Kidney epithelial cell (primary cell): ENCODE data around the gene ST7L. TPM values are rescaled to one million over a fixed set of nuclear protein-coding genes. Genes with fewer than 3 reads are reported as not detected.
"Not testable (repeated sequence)": the region's sequence is repeated elsewhere in the genome, so short reads cannot be mapped to it uniquely, and the experiment has no call there.

ENCODE experiments used
- DNase-seq: peaks from one replicate; pipeline ENCODE4 v3.0.0-alpha.2; 2010; ENCODE audit warnings: low read depth
- H3K27me3 ChIP-seq: 2 replicates; pipeline ENCODE4 v1.6.0; 2011; ENCODE audit warnings: low read length; ENCODE audit not compliant: control insufficient read depth, insufficient read depth
- H3K36me3 ChIP-seq: 2 replicates; pipeline ENCODE4 v1.5.1; 2011; ENCODE audit warnings: low read length; ENCODE audit not compliant: control insufficient read depth, insufficient read depth
- H3K4me3 ChIP-seq: 2 replicates; pipeline ENCODE4 v1.5.1; 2011; ENCODE audit warnings: low read depth, mild to moderate bottlenecking, control low read depth, low read length
- CTCF ChIP-seq: IDR thresholded peaks from 2 replicates; pipeline ENCODE4 v1.5.1; 2011; ENCODE audit warnings: mild to moderate bottlenecking, moderate library complexity, low read length, control low read depth, inconsistent platforms; ENCODE audit not compliant: insufficient read depth, poor library complexity, severe bottlenecking
- total RNA-seq: library from RNA; depleted of rRNA; stranded (reverse); fragments of >200 nt; gene quantifications from 2 replicates; pipeline ENCODE4 v1.2.3, GENCODE V29; 2015

Gene ST7L
- total RNA-seq, 1 donor from 2014 or later: 12.9 TPM

DNA sequence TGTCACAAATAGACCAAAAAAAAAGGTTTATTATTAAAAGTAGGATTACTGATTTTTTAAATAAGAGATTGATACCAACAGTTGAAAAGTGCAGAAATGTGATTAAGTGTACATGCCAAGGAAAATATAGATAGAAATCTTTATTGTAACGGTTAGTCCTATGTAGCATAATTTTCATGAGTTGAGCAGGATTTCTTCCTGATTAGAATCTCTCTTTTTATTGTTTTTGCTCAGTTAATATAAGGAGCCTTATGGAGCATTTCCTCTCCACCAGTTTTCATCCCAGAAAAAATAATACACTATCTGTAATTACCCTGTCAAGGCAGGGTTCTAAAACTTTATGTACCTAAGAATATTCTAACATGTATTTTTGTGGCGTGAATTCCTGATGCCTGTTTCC, 24.1 kb upstream of the ST7L start:
- H3K36me3 ChIP-seq: no peaks in the 10 kb centered on the region
- no peak overlapping the region for H3K4me3 ChIP-seq
- TF ChIP-seq CTCF: no peak
- DNase-seq: no peak
- no peaks in the 10 kb centered on the region for H3K27me3 ChIP-seq

GRCh38 chr1:112640437-112640836, 21.5 kb upstream of the ST7L start:
- not testable (repeated sequence) for DNase-seq, H3K36me3 ChIP-seq, H3K27me3 ChIP-seq, H3K4me3 ChIP-seq

- TF ChIP-seq CTCF: no peak
Observed at GRCh38 chr1:112638110-112638428, 19.1 kb upstream of the ST7L start.

DNA sequence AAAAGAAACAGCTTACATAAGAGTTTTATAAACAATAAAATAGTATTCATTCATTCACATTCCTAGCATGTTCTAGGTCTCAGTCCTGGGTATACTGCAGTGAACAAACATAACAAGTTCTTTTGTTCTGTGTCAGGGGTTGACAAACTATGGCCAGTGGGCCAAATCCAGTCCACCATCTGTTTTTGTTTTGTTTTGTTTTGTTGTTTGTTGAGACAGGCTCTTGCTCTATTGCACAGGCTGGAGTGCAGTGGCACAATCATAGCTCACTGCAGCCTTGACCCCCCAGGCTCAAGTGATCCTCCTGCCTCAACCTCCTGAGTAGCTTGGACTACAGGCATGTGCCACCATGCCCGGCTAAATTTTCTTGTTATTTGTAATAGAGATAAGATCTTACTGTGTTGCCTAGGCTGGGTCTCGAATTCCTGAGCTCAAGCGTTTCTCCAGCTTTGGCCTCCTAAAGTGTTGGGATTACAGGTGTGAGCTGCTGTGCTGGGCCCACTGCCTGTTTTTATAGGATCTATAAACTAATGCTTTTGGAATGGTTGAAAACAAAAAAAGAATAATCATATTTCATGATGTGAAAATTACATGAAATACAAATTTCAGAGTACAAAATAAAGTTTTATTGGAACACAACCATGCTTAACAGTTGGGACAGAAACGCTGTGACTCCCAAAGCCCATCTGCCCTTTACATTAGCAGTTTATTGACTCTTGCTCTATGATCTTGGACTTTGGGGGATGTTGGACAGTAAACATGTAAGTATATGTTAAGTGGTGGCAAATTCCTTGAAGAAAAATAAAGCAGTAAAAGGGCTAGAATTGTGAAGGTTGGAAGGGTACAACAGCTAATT, 18.5 kb upstream of the ST7L start:
- Histone ChIP-seq H3K27me3 (no peaks in the 10 kb centered on the region), H3K4me3 (no peak overlapping the region), H3K36me3 (no peaks in the 10 kb centered on the region)
- no peak for DNase-seq
- TF ChIP-seq CTCF: no peak

More at GRCh38 chr1:112638110-112638428, 19.1 kb upstream of the ST7L start:
- no peaks in the 10 kb centered on the region for H3K36me3 ChIP-seq
- DNase-seq: no peak
- no peaks in the 10 kb centered on the region for H3K27me3 ChIP-seq
- no peak overlapping the region for H3K4me3 ChIP-seq

DNA sequence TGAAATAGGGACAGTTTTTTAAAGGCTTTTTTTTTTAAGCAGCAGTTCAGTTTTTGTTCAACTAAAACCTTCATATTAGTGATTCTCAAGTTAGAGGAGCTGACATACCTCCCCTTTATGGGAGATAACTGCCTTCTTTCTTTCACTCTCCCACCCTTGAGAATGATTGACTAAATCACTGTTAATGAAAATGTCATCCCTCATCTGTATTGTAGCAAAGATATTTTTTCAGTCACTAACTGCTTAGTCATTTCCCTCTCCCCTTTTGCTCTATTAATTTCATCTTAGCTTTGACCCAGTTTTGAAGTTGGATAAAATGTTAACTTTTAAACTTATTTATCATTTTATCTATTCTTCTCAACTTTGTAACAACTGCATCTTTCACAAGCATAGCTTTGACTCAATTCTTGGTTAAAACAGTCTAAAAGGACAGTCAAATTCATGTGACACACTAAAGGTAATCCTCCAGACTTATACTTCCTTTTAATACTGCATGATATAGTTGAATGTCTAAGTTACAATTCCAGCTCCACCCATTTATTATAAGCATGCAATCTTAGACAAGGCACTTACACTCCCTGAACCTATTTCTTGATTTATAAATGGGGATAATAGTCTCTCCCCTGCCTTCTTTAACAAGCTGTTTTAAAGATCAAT, 17.8 kb upstream of the ST7L start:
- DNase-seq: no peak
- Histone ChIP-seq H3K4me3 (no peak overlapping the region), H3K27me3 (no peaks in the 10 kb centered on the region), H3K36me3 (no peaks in the 10 kb centered on the region)
- no peak for TF ChIP-seq CTCF

GRCh38 chr1:112636056-112636455, 17.1 kb upstream of the ST7L start:
- TF ChIP-seq CTCF: no peak
- H3K36me3 ChIP-seq: no peaks in the 10 kb centered on the region
- H3K4me3 ChIP-seq: no peak overlapping the region
- DNase-seq: no peak
- no peaks in the 10 kb centered on the region for H3K27me3 ChIP-seq
